T-helper 2 cell treated with Interferon-gamma antibody and Interleukin-4, amounts not matched to agents 5 μg/mL and 100 μg/mL, for 36 hours (primary cell): ENCODE results near the gene ANKRD28.
A peak's percentile ranks its signal among the peaks of the same experiment; 100 is the strongest.
"Not testable (repeated sequence)": the region's sequence is repeated elsewhere in the genome, so short reads cannot be mapped to it uniquely, and the experiment has no call there.

Experiments used
- DNase-seq: peaks from one replicate; pipeline ENCODE4 v3.0.0; 2021; ENCODE audit warnings: low spot score
- H3K27ac Mint-ChIP-seq: one replicate; pipeline ENCODE4 v1.8.0; 2021; ENCODE audit warnings: mild to moderate bottlenecking, mixed read lengths
- H3K27me3 Mint-ChIP-seq: one replicate; pipeline ENCODE4 v1.8.0; 2021; ENCODE audit warnings: low read depth, mixed read lengths
- H3K36me3 Mint-ChIP-seq: one replicate; pipeline ENCODE4 v1.8.0; 2021; ENCODE audit warnings: low read depth, mixed read lengths
- H3K4me1 Mint-ChIP-seq: one replicate; pipeline ENCODE4 v1.8.0; 2021; ENCODE audit warnings: low read depth, mixed read lengths
- H3K4me3 Mint-ChIP-seq: one replicate; pipeline ENCODE4 v1.8.0; 2022; ENCODE audit warnings: mild to moderate bottlenecking, moderate library complexity, mixed read lengths
- H3K9me3 Mint-ChIP-seq: one replicate; pipeline ENCODE4 v1.8.0; 2021; ENCODE audit warnings: mixed read lengths

Gene ANKRD28

DNA sequence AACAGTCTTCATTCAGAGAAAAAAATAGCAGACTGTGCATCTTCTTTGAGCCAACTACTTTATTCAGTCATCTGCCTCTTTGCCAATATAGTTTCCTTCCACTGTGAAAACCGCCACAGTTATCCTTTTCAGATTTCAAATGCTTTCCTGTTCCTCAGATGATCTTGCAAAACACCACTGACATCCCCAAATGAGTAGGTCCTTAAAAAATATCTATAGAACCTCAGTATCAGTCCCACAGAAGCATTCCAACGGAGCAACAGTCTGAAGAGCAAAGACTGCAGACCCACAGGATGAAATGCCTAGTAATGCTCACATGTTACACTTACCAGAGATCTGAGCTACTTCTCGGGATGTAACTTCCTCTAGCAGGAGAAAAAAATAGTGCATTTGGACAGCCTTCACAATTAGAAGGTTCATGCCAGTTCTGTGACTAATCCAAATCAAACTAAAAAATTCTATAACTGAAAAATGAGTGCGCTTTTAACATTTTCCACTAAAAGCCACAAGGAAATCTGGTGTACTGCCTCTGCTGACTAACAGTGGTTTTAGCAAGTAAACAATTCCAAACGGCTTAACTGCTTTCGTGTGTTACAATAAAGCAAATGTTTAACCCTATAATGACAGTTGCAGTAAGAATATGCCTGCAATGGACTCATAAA lies at the start of gene ANKRD28:
TSS of gene ANKRD28 (minus strand) at position 338 of the 662 bp plus-strand sequence. CDS start 1,458 bp downstream, outside the sequence.
- peak within 1 kb of the TSS; percentile 98 for H3K27ac Mint-ChIP-seq
- H3K36me3 Mint-ChIP-seq, result peaks cover 30% of the 10 kb centered on the region
- no peaks in the 10 kb centered on the region for H3K27me3 Mint-ChIP-seq
- H3K4me1 Mint-ChIP-seq, result peaks cover 76% of the 10 kb centered on the region
- peaks cover 5% of the 10 kb centered on the region for H3K9me3 Mint-ChIP-seq
- peak; percentile 40 for DNase-seq
- peak within 1 kb of the TSS; percentile 98 for H3K4me3 Mint-ChIP-seq

DNA sequence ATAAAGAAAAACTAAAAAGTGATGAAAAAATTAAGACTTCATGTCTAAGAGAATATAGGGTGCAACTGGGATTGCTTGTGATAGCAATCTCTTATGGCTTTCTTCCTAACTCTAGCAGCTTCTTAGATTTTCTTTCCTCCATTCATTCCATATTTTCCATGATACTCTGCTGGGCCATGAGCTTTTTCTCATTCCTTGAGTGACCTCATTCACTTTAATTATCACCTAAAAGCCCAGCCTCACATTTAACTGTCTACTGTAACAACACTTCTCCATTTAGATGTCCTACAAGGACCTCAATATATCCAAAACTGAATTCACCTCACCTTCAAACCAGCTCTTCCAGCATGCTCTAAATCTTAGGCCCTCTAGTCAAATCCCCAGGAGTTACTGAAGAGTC lies 49.5 kb upstream of the ANKRD28 start:
- H3K9me3 Mint-ChIP-seq, result peaks cover 16% of the 10 kb centered on the region
- no peak overlapping the region for H3K27ac Mint-ChIP-seq
- peaks cover 17% of the 10 kb centered on the region for H3K4me1 Mint-ChIP-seq
- no peak overlapping the region for H3K4me3 Mint-ChIP-seq
- no peak for DNase-seq
- H3K36me3 Mint-ChIP-seq, result peaks cover 23% of the 10 kb centered on the region
- H3K27me3 Mint-ChIP-seq, result no peaks in the 10 kb centered on the region

DNA sequence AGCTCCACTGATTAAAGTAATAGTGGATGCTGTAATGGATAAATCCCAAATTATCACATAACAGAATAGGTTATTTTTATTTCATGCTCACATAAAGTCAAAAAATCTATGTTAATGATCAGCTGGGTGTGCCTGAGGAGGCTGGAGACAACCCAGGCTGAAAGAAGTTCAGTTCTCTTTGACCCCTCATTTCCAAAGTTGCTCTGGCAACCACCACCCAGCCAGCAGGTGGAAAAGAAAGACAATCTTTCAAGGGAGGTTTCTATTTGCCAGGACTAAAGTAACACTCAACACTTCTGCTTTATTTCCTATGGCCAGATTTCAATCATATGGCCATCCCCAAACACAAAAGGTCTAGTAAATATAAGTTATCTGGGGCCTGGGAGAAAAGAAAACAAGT lies 48.8 kb upstream of the ANKRD28 start:
- Mint-ChIP-seq H3K4me1 (peaks cover 17% of the 10 kb centered on the region), H3K4me3 (no peak overlapping the region)

DNA sequence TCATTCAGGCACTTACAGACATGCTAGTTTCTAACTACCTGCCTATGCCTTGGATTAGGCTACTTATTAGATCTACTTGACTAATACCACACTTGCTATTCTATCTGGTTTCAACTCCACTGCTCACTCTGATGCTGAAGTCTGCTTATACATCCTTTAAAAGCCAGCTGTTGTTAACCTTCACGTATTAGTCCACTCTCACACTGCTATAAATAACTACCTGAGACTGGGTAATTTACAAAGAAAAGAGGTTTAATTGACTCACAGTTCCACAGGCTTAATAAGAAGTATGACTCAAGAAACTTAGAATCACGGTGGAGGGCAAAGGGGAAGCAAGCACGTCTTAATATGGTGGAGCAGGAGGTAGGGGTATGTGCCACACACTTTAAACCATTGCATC lies 47.7 kb upstream of the ANKRD28 start:
- Mint-ChIP-seq H3K27ac (no peak overlapping the region), H3K4me1 (peaks cover 17% of the 10 kb centered on the region), H3K27me3 (no peaks in the 10 kb centered on the region), H3K9me3 (peaks cover 25% of the 10 kb centered on the region), H3K4me3 (no peak overlapping the region), H3K36me3 (peaks cover 24% of the 10 kb centered on the region)
- no peak for DNase-seq

More for the DNA sequence above, 48.8 kb upstream of the ANKRD28 start:
- Mint-ChIP-seq H3K36me3 (peaks cover 21% of the 10 kb centered on the region), H3K27ac (no peak overlapping the region), H3K9me3 (peaks cover 16% of the 10 kb centered on the region), H3K27me3 (no peaks in the 10 kb centered on the region)
- DNase-seq, result no peak

DNA sequence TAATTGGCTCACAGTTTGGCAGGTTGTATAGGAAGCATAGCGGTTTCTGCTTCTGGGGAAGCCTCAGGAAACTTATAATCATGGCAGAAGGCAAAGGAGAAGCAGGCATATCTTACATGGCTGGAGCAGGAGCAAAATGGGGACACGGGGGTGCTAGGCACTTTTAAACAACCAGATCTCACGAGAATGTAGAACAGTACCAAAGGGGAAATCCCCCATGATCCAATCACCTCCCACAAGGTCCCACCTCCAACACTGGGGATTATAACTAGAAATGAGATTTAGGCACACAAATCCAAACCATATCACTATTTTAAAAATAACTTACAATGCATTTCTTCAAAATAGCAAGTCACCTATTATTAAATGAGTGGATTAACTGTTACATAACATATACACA lies 47.1 kb upstream of the ANKRD28 start:
- DNase-seq, result no peak
- no peak overlapping the region for H3K4me3 Mint-ChIP-seq
- peaks cover 17% of the 10 kb centered on the region for H3K4me1 Mint-ChIP-seq
- H3K27ac Mint-ChIP-seq, result no peak overlapping the region
- peaks cover 31% of the 10 kb centered on the region for H3K9me3 Mint-ChIP-seq
- peaks cover 29% of the 10 kb centered on the region for H3K36me3 Mint-ChIP-seq
- H3K27me3 Mint-ChIP-seq, result no peaks in the 10 kb centered on the region

DNA sequence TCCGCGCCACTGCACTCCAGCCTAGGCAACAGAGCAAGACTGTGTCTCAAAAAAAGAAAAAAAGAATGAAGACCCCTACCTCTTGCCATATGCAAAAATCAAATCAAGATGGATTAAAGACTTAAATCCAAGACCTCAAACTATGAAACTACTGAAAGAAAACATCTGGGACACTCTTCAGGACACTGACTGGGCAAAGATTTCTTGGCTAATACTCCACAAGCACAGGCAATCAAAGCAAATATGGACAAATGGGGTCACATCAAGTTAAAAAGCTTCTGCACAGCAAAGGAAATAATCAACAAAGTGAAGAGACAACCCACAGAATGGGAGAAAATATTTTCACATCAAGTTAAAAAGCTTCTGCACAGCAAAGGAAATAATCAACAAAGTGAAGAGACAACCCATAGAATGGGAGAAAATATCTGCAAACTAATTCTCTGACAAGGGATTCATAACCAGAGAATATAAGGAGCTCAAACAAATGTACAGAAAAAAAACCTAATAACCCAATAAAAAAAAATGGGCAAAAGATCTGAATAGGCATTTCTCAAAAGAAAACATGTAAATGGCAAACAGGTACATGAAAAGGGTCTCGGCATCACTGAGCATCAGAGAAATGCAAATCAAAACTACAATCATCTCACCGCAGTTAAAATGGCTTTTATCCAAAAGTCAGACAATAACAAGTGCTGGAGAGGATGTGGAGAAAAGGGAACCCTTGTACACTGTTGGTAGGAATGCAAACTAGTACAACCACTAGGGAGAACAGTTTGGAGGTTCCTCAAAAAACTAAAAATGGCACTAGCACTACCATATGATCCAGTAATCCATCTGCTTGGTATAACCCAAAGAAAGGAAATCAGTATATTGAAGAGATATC lies 43.6 kb upstream of the ANKRD28 start:
- H3K27ac Mint-ChIP-seq, DNase-seq: not testable (repeated sequence)

DNA sequence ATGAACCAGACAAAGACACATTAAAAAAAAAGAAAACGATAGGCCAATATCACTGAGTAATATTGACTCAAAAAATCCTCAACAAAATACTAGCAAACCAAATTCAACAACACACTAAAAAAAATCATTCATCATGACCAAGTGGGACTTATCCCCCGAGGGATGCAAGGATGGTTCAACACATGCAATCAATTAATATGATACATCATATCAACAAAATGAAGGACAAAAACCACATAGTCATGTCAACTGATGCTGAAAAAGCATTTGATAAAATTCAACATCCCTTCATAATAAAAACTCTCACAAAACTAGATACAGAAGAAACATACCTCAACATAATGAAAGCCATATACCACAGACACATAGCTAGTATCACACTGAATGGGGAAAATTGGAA lies 41.8 kb upstream of the ANKRD28 start:
- no peak overlapping the region for H3K27ac Mint-ChIP-seq
- DNase-seq, result no peak
- H3K9me3 Mint-ChIP-seq, result peaks cover 45% of the 10 kb centered on the region
- peaks cover 7% of the 10 kb centered on the region for H3K4me1 Mint-ChIP-seq
- no peaks in the 10 kb centered on the region for H3K27me3 Mint-ChIP-seq
- H3K36me3 Mint-ChIP-seq, result peaks cover 33% of the 10 kb centered on the region
- no peak overlapping the region for H3K4me3 Mint-ChIP-seq

More for the DNA sequence above, 43.6 kb upstream of the ANKRD28 start:
- peaks cover 47% of the 10 kb centered on the region for H3K9me3 Mint-ChIP-seq
- H3K4me3 Mint-ChIP-seq, H3K27me3 Mint-ChIP-seq: not testable (repeated sequence)
- peaks cover 40% of the 10 kb centered on the region for H3K36me3 Mint-ChIP-seq
- H3K4me1 Mint-ChIP-seq, result peaks cover 12% of the 10 kb centered on the region

DNA sequence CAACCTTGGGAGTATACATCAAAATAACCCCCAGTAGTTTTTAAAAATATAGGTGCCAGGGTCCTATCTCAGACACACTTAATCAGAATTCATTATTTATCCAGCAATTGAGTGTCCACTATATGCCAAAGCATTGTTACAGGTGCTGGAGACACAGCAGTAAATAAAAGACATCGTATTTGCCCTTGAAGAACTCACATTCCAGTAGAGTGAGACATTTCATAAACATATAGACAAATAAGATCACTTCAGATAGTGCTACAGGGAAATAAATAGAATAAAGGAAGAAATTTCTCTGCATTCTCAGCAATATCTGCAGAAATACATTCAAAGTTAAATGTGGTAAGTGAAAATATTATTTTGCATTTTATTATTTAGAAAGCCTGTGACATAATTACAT lies 34.1 kb upstream of the ANKRD28 start:
- no peaks in the 10 kb centered on the region for H3K27me3 Mint-ChIP-seq
- H3K36me3 Mint-ChIP-seq, result no peaks in the 10 kb centered on the region
- DNase-seq, result no peak
- no peak overlapping the region for H3K4me3 Mint-ChIP-seq
- H3K27ac Mint-ChIP-seq, result no peak overlapping the region
- H3K9me3 Mint-ChIP-seq, result no peaks in the 10 kb centered on the region
- H3K4me1 Mint-ChIP-seq, result peaks cover 4% of the 10 kb centered on the region

DNA sequence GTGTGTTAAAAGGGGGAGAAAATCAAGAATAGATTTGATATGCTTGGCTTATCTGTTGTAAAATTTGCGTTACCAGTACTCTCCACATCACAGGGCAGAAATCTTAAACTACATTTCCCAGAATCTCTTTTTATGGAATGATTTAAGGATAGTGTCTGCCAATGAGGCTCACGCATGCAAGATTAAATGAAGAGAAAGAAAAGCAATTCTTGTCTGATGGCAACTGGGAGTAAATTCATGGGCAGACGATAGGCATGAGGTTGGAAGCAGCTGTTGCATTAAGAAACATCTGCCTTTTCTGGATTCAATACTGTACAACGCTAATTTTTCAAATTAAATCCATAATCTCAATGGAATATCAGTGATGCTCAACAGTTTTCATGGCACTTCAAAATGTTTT lies 27.2 kb upstream of the ANKRD28 start:
- Mint-ChIP-seq H3K36me3 (no peaks in the 10 kb centered on the region), H3K27ac (no peak overlapping the region), H3K4me3 (no peak overlapping the region), H3K4me1 (peaks cover 31% of the 10 kb centered on the region), H3K27me3 (no peaks in the 10 kb centered on the region), H3K9me3 (no peaks in the 10 kb centered on the region)
- no peak for DNase-seq

DNA sequence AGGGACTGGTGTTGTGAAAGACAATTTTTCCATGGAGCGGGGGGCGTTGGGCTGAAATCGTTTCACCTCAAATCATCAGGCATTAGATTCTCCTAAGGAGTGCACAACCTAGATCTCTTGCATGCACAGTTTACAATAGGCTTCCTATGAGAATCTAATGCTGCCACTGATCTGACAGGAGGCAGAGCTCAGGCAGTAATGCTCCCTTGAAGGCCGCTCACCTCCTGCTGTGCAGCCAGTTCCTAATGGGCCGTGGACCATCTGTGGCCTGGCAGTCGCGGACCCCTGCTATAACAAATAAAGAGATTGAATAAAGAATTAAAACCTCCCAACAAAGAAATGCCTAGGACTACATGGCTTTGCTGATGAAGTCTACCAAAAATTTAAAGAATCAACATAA lies 25.3 kb upstream of the ANKRD28 start:
- H3K27ac Mint-ChIP-seq, result no peak overlapping the region
- H3K4me3 Mint-ChIP-seq, result no peak overlapping the region
- H3K4me1 Mint-ChIP-seq, result peaks cover 40% of the 10 kb centered on the region
- H3K36me3 Mint-ChIP-seq, result no peaks in the 10 kb centered on the region
- H3K27me3 Mint-ChIP-seq, result no peaks in the 10 kb centered on the region
- no peaks in the 10 kb centered on the region for H3K9me3 Mint-ChIP-seq
- DNase-seq, result no peak

DNA sequence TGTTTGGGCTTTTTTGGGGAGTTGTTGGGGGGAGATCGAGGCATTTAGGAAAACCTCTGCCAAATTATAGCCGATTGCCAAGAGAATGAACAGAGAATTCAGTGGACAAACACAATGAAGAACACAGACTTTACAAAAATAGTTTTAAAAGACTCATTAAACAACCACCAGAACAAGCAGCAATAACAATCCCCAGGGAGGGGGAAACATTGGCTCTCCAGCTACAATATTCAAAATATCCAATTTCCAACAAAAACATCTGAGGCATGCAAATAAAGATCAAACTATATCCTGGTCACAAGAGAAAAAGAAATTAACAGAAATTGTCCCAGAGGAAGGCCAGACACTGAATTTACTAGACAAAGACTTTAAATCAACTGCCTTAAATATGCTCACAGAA lies 24.5 kb upstream of the ANKRD28 start:
- Mint-ChIP-seq H3K36me3 (no peaks in the 10 kb centered on the region), H3K4me1 (peaks cover 46% of the 10 kb centered on the region), H3K9me3 (no peaks in the 10 kb centered on the region), H3K27me3 (no peaks in the 10 kb centered on the region), H3K27ac (no peak overlapping the region), H3K4me3 (no peak overlapping the region)
- DNase-seq, result no peak

DNA sequence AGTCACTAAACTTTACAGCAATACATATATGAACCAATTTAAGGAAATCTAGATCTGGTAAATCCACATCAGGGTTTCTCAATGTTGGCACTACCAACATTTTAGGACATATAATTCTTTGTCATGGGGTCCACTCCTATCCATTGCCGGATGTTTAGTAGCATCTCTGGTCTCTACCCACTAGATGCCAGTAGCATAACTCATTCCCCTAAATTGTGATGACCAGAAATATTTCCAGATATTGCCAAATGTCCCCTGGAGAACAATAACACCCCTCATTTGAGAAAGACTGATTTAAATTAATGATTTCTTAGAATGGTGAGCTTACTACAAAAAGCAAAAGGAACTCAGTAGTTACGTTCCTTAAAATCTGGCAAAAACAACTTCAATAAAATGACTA lies 23.1 kb upstream of the ANKRD28 start:
- no peak for DNase-seq
- Mint-ChIP-seq H3K4me3 (no peak overlapping the region), H3K27ac (no peak overlapping the region), H3K27me3 (no peaks in the 10 kb centered on the region), H3K36me3 (no peaks in the 10 kb centered on the region), H3K4me1 (peaks cover 53% of the 10 kb centered on the region), H3K9me3 (no peaks in the 10 kb centered on the region)

DNA sequence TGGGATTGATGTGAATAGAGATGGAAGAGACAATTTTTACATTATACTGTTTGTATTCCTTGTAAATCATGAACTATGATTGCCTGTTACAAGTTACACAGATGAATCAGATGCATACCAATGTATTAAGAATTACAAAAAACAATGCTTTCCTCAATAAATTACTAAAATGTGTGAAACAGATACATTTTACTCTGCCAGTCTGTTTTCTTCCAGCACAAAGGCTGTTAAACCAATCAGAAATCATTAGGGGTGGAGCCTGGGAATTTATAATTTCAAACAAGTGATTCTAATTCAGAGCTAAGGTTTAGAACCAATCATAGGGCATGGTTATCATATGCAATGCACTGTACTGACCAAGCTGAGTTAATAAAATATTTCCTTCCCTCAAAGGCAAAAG lies 21.8 kb upstream of the ANKRD28 start:
- Mint-ChIP-seq H3K36me3 (no peaks in the 10 kb centered on the region), H3K4me1 (peaks cover 51% of the 10 kb centered on the region), H3K27ac (no peak overlapping the region), H3K4me3 (no peak overlapping the region), H3K9me3 (no peaks in the 10 kb centered on the region), H3K27me3 (no peaks in the 10 kb centered on the region)
- DNase-seq, result no peak

DNA sequence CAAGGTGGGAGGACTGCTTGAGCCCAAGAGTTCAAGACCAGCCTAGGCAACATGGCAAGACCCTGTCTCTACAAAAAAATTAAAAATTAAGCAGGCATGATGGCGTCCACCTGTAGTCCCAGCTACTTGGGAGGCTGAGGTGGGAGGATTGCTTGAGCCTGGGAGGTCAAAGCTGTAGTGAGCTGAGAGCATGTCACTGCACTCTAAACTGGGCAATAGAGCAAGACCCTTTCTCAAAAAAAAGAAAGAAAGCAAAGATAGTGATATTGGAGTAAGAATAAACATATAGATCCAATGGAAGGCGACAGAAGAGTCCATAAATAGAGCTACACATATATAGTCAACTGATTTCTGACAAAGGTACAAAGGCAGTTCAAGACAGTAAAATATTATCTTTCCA lies 21.3 kb upstream of the ANKRD28 start:
- Mint-ChIP-seq H3K27me3 (no peaks in the 10 kb centered on the region), H3K36me3 (no peaks in the 10 kb centered on the region), H3K9me3 (no peaks in the 10 kb centered on the region), H3K4me3 (no peak overlapping the region), H3K27ac (no peak overlapping the region), H3K4me1 (peaks cover 49% of the 10 kb centered on the region)
- no peak for DNase-seq
